Left hindlimb (tissue), 1 donor: ENCODE data around the gene RBBP8.
"Not testable (repeated sequence)": the region's sequence is repeated elsewhere in the genome, so short reads cannot be mapped to it uniquely, and the experiment has no call there.

ENCODE experiments used
- DNase-seq: peaks from one replicate; pipeline ENCODE4 v3.0.0-alpha.2; 2018

The RBBP8 gene

DNA sequence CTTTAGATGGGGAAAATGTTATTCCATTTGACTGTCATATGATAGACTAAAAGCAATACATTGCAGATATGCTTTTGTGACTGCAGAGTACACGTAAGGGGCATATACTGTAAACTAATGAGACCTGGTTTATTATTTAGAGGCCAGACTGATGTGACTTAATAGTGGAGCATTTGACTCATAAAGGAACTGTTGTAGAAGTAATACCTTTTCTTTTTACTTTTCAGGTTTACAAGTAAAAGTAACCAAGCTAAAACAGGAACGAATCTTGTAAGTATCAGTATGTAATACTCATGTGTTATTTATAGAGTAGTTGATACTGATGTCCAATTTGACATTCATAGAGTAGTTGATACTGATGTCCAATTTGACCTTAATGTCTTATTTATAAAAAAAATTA lies 13.1 kb downstream of the RBBP8 start:
- DNase-seq, result no peak

DNA sequence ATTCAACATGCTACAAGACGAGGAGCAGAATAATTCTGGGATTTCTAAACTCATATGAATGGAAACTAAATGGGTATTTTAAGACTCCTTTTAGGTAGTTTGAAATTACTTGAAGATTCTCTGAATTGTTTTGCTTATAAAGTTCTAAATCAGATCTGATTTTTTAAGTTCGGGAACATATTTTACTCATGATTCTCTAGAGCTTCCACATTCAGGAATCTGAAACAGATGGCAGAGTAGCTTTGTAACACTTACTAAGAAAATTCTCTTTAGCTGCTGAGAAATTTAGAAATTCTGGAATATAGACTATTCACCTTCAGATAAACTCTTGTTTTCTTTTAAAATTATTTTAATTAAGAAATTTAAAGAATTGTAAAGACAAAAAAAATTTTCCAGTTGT lies 13.7 kb downstream of the RBBP8 start:
- no peak for DNase-seq

DNA sequence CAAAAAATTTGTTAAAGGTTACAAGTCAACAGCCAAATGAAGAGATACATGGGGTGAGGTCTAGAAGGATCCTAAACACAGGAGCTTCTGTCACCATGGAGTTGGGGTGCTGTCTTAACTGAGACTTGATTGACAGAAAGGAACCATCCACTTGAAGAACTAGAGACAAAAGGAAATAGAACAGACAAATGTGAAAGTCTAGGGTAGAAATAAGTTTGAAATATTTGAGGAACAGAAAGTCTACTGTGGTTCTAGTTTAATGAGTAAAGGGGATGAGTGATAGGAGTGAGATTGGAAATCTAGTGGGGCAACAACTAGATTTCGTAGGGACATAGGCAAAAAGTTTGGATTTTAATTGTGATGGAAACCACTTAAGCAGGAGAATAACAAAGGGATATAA lies 18.7 kb downstream of the RBBP8 start:
- DNase-seq, result no peak

DNA sequence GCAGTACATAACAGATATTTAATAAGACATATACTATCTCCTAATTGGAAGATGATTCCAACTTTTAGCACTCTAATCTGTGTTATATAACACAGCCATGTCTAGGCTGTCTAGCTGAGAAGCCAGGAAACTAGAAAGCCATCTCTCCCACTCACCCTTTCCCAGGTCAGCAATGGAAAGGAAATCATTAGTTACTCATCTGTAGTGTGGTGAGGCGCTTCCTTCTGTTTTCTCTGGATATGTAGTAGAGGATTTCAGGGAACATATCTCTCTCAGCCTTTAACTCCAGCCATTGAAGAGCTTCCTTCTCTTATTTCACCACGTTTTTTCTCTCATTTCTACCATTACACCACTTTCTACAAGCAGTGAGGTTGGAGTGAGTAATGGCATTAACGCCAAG lies 19.4 kb downstream of the RBBP8 start:
- no peak for DNase-seq

- DNase-seq, result not testable (repeated sequence)
Observed at GRCh38 chr18:22953982-22954381, 20.9 kb downstream of the RBBP8 start.

GRCh38 chr18:22956226-22956625 lies 23.1 kb downstream of the RBBP8 start:
- DNase-seq, result no peak

DNA sequence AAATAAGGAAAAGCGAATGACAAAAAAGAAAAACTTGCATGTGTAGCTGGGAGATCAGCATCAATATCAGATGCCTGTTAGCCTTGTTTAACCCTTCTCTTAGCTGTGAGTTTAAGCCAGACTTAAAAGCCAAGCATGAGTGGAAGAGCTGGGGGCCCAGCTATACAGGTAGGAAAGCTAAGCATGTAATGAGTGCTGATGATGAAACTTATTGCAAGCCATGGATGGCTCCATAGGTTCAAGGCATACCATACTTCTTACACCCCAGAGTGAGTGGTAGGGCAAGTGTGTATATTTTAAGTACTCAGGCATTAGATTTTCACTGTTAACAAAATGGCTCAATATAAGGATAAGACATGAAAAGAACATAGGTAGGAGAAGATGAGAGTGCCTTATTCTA lies 28.0 kb downstream of the RBBP8 start:
- DNase-seq, result no peak

GRCh38 chr18:22962004-22962403 lies 28.9 kb downstream of the RBBP8 start:
- DNase-seq, result no peak

DNA sequence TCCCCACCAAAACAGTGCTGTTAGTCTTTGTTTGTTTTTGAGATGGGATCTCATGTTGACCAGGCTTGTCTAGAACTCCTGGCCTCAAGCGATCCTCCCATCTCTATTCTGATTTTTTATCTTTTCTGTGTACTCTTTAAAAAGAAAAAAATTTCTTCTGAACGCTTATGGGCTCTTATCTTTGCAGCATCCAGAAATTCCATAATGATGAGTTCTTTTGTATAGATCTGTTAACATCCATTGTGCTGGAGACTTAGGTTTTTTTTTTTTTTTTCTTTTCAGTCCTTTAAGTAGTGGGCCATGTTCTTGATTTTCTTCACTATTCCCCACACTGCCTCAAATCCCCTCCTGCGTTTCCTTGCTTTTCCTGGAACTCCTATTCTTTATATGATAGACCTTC lies 31.0 kb downstream of the RBBP8 start:
- DNase-seq, result no peak

GRCh38 chr18:22964722-22965121 lies 31.6 kb downstream of the RBBP8 start:
- no peak for DNase-seq

DNA sequence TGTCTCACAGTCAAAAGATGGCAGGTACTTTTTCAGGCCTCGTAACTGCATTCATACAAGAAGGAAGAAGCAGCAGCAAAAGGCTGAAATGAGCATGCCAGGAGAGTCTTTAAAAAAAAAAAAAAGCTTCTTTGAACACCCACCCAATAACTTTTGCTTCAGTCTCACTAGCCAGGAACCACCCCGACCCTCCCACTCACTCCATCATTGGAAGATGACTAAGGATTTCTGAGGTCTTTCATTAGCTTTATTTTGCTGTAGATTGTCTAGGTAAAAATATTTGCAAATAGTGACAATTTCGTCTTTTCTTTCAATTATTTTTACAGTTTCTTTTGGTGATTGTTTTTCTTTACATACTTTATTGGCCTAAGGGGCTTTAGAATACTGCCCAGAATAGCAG lies 37.9 kb downstream of the RBBP8 start:
- no peak for DNase-seq

DNA sequence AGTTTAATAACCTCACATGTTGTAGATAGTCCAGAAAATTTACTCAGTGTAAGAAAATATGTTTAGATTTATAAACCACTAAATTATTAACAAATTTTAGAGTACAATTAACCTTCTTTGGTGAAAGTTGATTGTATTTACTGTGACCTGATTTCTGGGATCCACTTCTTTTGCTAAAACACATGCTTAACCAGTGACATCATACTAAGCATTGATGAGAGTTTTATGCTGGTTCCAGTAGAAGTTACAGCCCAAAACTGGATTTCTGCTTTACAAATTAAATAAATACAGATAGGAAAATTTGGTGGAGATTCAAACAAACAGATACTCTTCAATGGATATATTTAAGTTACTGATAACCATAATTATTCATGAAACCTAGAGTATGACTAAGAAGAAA lies 40.9 kb downstream of the RBBP8 start:
- DNase-seq, result no peak

DNA sequence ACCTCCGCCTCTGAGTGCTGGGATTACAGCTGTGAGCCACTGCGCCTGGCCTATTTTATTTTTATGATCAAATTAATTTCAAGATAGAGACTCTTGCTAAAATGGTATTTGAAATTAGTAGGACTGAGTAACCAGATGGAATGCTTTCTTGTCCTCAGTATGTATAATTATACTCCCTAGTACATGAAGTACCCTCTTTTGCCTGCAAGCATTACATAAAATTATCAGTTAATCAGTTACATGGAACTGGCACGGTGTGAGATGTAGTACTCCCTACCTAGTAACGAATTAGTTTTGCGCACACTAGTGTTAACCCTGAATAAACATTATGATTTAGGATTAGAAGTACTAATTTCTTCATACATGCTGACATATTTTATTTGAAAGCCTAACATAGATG lies 41.6 kb downstream of the RBBP8 start:
- DNase-seq, result no peak

- no peak for DNase-seq
Observed at GRCh38 chr18:22975508-22975907, 42.4 kb downstream of the RBBP8 start.

GRCh38 chr18:22977847-22978701 lies 44.9 kb downstream of the RBBP8 start:
- DNase-seq, result no peak

DNA sequence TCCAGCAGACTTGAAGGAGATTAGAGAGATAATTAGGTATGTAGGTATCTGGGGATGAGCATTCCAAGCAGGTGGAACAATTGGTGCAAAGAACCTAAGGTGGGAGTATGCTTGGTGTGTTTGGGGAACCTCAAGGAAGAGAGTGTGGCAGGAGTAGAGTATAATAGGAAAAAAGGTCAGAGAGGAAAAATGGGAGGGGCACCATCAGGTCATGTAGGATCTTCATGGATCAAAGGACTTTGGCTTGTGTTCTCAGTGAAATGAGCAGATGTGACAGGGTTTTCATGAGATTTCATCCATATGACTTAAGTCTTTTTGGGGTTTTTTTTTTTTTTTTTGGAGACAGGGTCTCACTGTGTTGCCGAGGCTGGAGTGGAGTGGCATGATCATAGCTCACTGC lies 47.3 kb downstream of the RBBP8 start:
- no peak for DNase-seq

DNA sequence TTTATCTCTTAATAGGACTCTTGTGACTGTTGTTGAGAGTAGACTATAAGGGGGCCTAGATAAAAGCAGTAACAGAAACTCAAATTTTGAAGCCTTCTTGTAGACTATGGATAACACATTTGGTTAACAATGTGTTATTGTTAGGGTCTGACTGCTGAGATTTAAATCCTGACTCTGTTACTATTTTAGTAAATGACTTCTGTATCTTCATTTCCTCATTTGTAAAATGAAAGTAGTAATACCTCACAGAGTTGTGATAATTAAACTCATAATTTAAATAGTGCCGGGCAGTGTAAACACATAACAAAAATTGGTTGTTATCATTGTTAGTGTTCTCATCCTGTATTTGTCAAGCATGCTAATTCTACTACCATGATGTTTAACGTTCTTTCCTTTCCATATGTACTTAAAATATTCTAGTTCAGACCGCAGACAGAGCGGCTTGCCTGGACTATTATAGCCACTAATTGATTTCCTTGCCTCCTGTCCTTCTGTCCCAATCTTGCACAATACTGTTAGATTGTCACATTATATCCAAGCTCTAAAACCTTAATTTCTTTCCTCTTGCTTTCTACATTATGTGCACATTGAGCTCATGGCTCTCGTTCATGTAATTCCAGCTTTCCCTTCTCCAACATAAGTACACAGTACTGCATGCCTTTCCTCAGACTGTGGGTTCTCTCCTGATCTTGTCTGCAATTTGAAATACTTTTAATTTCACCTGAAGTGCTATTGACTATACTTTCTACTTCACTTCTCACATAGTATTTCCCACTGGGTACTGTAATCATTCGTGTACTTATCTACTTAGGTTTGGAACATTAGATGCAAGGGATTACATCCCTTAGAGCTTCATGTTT lies 48.4 kb downstream of the RBBP8 start:
- no peak for DNase-seq

- no peak for DNase-seq
Observed at GRCh38 chr18:22983175-22983574, 50.0 kb downstream of the RBBP8 start.

DNA sequence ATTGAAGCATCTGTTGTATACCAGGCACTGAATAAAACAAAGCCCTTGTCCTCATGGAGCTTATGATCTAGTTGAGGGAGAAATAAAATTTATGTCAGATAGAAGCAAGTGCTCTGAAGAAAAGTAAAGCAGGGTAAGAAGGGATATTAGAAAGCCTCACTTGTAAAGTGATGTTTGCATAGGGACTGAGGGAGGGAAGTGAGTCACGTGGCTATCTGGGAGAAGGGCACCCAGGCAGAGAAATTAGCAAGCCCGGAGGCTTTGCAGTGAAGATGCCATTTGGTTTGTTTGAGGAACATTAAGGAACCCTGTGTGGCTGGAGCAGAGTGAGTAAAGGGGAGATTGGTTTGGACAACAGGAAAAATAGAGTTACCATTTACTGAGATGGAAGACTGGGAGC lies 52.1 kb downstream of the RBBP8 start:
- DNase-seq, result no peak

DNA sequence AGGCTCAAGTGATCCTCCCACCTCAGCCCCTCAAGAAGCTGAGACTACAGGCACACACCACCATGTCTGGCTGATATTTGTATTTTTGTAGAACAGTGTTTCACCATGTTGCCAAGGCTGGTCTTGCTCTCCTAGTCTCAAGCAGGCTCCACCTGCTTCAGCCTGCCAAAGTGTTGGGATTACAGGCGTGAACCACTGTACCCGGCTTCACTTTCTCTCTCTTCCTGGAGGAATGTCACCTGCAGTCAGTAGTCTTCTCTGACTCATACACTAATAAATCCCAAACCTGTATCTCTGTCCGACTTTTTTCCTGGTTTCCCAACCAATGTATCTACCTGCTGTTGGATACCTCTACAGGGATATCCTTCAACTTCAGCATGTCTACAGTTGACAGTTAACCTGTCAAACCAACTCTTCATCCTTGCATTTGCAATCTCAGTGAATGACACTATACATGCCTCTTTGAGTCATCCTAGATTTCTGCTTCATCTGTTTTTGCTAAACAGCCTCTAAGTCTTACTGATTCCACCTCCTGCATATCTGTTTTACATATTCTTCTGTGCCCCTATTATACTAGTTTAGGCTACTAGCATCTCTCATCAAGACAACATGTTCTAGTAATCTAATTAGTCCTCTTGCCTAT lies 54.5 kb downstream of the RBBP8 start:
- no peak for DNase-seq

- DNase-seq, result no peak
Observed at GRCh38 chr18:22988208-22988607, 55.1 kb downstream of the RBBP8 start.

- no peak for DNase-seq
Observed at GRCh38 chr18:22998344-22998743, 65.2 kb downstream of the RBBP8 start.

DNA sequence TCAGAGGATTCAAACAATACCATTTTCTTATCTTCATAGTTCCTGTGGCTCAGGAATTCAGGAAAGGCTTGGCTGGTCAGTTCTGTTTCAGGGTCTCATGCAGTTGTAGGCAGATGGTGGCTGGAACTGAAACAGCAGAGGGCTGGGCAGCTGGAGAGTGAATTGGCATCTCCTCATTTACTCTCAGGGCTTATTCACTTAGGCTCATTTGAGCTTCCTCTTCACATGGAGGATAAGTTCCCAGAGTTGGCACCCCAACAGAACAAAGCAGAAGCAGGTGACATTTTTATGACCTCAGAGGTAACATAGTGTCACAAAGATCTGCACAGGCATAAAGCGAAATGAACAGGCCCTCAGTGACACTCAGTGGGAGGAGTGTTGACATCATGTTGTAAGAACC lies 66.1 kb downstream of the RBBP8 start:
- DNase-seq, result no peak

DNA sequence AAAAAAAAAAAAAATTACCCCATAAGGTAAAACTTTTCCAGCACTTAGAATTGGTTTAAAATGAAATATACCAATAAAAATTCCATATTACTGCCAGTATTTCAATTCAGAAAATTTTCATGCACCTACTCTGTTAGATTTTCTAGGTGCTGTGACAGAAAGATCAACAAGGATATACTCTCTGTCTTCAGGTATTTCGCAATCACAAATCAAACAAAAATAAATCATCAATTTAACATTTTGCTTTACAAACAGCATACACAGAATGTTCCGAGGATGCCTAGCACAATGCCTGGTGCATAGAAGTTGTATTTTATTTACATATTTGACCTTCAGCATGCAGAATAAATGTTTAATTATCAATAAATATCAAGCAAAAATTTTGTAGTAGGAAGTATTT lies 66.5 kb downstream of the RBBP8 start:
- DNase-seq, result no peak
